ENCODE data around the gene AAMP.
A peak's percentile ranks its signal among the peaks of the same experiment; 100 is the strongest.

AAMP gene

GRCh38 chr2:218260742-218261422 is 9.1 kb downstream of the AAMP start, which contains the start of gene GPBAR1:
Gene GPBAR1, plus strand, starts transcription at chr2:218261015. Its CDS starts 1,710 bp downstream, at chr2:218262725.
- peak within 1 kb of the TSS; percentile 80 for H3K9ac ChIP-seq (ENCODE audit: low read length)
- peak within 1 kb of the TSS; percentile 95 for H4K91ac ChIP-seq (ENCODE audit: low read length)
- peak within 1 kb of the TSS; percentile 30 to 90 for H3K18ac ChIP-seq (ENCODE audit: low read depth in 1 of 2, low read length in 2 of 2)
- H3K4me3 ChIP-seq (ENCODE audit: insufficient read depth in 1 of 2, low read depth in 1 of 2, low read length in 2 of 2), result peak within 1 kb of the TSS in 1 of 2 experiments; percentile 52
- H3K27ac ChIP-seq (ENCODE audit: low read length, poor library complexity, severe bottlenecking), result no peak within 1 kb of the TSS
- H2BK12ac ChIP-seq (ENCODE audit: low read length in 2 of 2), result peak within 1 kb of the TSS; percentile 94 to 95
- no peaks in the 10 kb centered on the region for H3K27me3 ChIP-seq (ENCODE audit: control insufficient read depth in 1 of 2, insufficient read depth in 1 of 2, low read length in 2 of 2)
- peak within 1 kb of the TSS; percentile 52 to 54 for H3K4ac ChIP-seq (ENCODE audit: low read depth in 1 of 2, low read length in 2 of 2)
- peak within 1 kb of the TSS; percentile 62 for H2BK15ac ChIP-seq (ENCODE audit: low read depth, poor library complexity, severe bottlenecking)
- H2BK5ac ChIP-seq (ENCODE audit: low read depth, low read length, poor library complexity, severe bottlenecking), result no peak within 1 kb of the TSS
- H2AK5ac ChIP-seq (ENCODE audit: low read length, severe bottlenecking), result peak within 1 kb of the TSS; percentile 55
- peak; percentile 37 for DNase-seq
- peaks cover 43 to 55% of the 10 kb centered on the region in 2 experiments for H3K36me3 ChIP-seq (ENCODE audit: control insufficient read depth in 1 of 2, insufficient read depth in 2 of 2, low read depth in 1 of 2, low read length in 2 of 2)
- H3K4me2 ChIP-seq (ENCODE audit: low read length, poor library complexity, severe bottlenecking), result no peak within 1 kb of the TSS
- 72% methylated on average over 8 of the region's 10 CpGs for WGBS
- peaks cover 16% of the 10 kb centered on the region for H3K79me1 ChIP-seq (replicated peaks; ENCODE audit: low read length, poor library complexity, severe bottlenecking)
- H4K8ac ChIP-seq (ENCODE audit: low read length), result peak within 1 kb of the TSS; percentile 93
- no peak within 1 kb of the TSS for H2AFZ ChIP-seq (ENCODE audit: low read depth, low read length)
- peak within 1 kb of the TSS; percentile 74 for H2BK120ac ChIP-seq (ENCODE audit: low read depth, low read length)
- peak within 1 kb of the TSS in 1 of 2 experiments; percentile 47 for H3K23ac ChIP-seq (ENCODE audit: low read length in 2 of 2)
- no peak within 1 kb of the TSS for H3K14ac ChIP-seq (ENCODE audit: low read length in 2 of 2)
- H3K9me3 ChIP-seq (ENCODE audit: control insufficient read depth, low read length), result no peaks in the 10 kb centered on the region
- H3K4me1 ChIP-seq (ENCODE audit: control insufficient read depth, insufficient read depth, low read depth, low read length), result peaks cover 35% of the 10 kb centered on the region

GRCh38 chr2:218260166-218260565 is 9.8 kb downstream of the AAMP start:
- Histone ChIP-seq H3K9me3 (ENCODE audit: control insufficient read depth, low read length) (no peaks in the 10 kb centered on the region), H2BK5ac (ENCODE audit: low read depth, low read length, poor library complexity, severe bottlenecking) (no peak overlapping the region), H3K18ac (ENCODE audit: low read depth in 1 of 2, low read length in 2 of 2) (peak overlapping the region; percentile 22 to 90), H3K4ac (ENCODE audit: low read depth in 1 of 2, low read length in 2 of 2) (peak overlapping the region; percentile 10 to 54), H3K23ac (ENCODE audit: low read length in 2 of 2) (no peak overlapping the region), H4K91ac (ENCODE audit: low read length) (peak overlapping the region; percentile 25), H4K8ac (ENCODE audit: low read length) (peak overlapping the region; percentile 93), H3K14ac (ENCODE audit: low read length in 2 of 2) (no peak overlapping the region), H3K9ac (ENCODE audit: low read length) (peak overlapping the region; percentile 80), H2AFZ (ENCODE audit: low read depth, low read length) (no peak overlapping the region), H3K79me1 (replicated peaks; ENCODE audit: low read length, poor library complexity, severe bottlenecking) (peaks cover 9% of the 10 kb centered on the region), H2BK15ac (ENCODE audit: low read depth, poor library complexity, severe bottlenecking) (no peak overlapping the region), H3K36me3 (ENCODE audit: control insufficient read depth in 1 of 2, insufficient read depth in 2 of 2, low read depth in 1 of 2, low read length in 2 of 2) (peaks cover 43 to 48% of the 10 kb centered on the region in 2 experiments), H3K27me3 (ENCODE audit: control insufficient read depth in 1 of 2, insufficient read depth in 1 of 2, low read length in 2 of 2) (no peaks in the 10 kb centered on the region), H2BK120ac (ENCODE audit: low read depth, low read length) (peak overlapping the region; percentile 74), H3K4me2 (ENCODE audit: low read length, poor library complexity, severe bottlenecking) (no peak overlapping the region), H3K27ac (ENCODE audit: low read length, poor library complexity, severe bottlenecking) (no peak overlapping the region), H3K4me1 (ENCODE audit: control insufficient read depth, insufficient read depth, low read depth, low read length) (peaks cover 35% of the 10 kb centered on the region), H2AK5ac (ENCODE audit: low read length, severe bottlenecking) (peak overlapping the region; percentile 55), H2BK12ac (ENCODE audit: low read length in 2 of 2) (peak overlapping the region; percentile 94 to 95), H3K4me3 (ENCODE audit: insufficient read depth in 1 of 2, low read depth in 1 of 2, low read length in 2 of 2) (no peak overlapping the region)
- WGBS, result 99% methylated on average over 5 of the region's 5 CpGs
- no peak for DNase-seq

DNA sequence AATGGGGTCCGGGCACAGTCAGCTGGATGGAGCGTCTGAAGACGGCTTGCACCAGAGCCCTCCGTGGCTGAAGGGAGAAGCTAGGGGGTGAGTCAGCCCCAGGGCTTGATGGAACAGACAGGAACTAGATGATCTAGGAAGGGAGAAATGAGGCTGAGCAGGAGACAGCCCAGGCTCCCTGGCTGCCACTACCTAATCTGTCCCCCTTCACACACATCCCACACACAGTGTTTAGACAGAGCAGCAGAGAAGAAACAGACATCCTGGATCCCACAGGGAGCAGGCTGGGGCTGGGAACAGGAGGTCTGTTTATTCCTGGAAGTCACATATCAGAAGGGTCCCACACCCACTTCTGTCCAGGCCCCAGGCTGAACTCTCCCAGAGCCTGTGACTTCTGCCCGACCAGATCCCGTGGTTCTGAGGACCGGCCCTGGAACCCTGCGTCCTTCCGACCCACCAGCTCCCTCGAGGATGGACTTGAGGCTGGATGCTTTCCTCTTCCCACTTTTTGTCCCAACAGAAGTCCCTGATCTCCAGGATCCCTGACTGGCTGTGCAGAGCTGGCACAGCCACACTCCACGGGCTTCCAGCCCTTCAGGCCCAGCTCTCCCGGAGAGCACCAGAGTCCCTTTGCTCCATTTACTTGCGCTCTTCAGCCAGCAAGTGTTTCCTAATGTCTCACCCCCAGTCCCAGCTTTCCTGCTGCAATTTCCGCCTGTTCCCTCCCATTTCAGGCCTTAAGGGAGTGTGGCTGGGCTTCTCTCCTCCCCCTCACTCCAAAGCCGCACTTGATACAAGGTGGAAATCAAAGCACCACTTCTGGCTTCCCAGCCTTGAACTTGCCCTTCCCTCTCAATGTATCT is 10.6 kb downstream of the AAMP start:
- Histone ChIP-seq H2AFZ (ENCODE audit: low read depth, low read length) (no peak overlapping the region), H3K9ac (ENCODE audit: low read length) (peak overlapping the region; percentile 80), H4K8ac (ENCODE audit: low read length) (peak overlapping the region; percentile 93), H2BK15ac (ENCODE audit: low read depth, poor library complexity, severe bottlenecking) (peak overlapping the region; percentile 44), H3K4ac (ENCODE audit: low read depth in 1 of 2, low read length in 2 of 2) (peak overlapping the region; percentile 45 to 68), H3K4me1 (ENCODE audit: control insufficient read depth, insufficient read depth, low read depth, low read length) (peaks cover 35% of the 10 kb centered on the region), H3K79me1 (replicated peaks; ENCODE audit: low read length, poor library complexity, severe bottlenecking) (peaks cover 6% of the 10 kb centered on the region), H3K18ac (ENCODE audit: low read depth in 1 of 2, low read length in 2 of 2) (peak overlapping the region; percentile 67 to 97), H2AK5ac (ENCODE audit: low read length, severe bottlenecking) (peak overlapping the region; percentile 29), H3K27ac (ENCODE audit: low read length, poor library complexity, severe bottlenecking) (peak overlapping the region; percentile 22), H3K23ac (ENCODE audit: low read length in 2 of 2) (no peak overlapping the region), H3K36me3 (ENCODE audit: control insufficient read depth in 1 of 2, insufficient read depth in 2 of 2, low read depth in 1 of 2, low read length in 2 of 2) (peaks cover 43 to 45% of the 10 kb centered on the region in 2 experiments), H2BK12ac (ENCODE audit: low read length in 2 of 2) (peak overlapping the region; percentile 40 to 65), H2BK5ac (ENCODE audit: low read depth, low read length, poor library complexity, severe bottlenecking) (no peak overlapping the region), H3K4me2 (ENCODE audit: low read length, poor library complexity, severe bottlenecking) (no peak overlapping the region), H3K4me3 (ENCODE audit: insufficient read depth in 1 of 2, low read depth in 1 of 2, low read length in 2 of 2) (peak overlapping the region in 1 of 2 experiments; percentile 52), H3K14ac (ENCODE audit: low read length in 2 of 2) (no peak overlapping the region), H2BK120ac (ENCODE audit: low read depth, low read length) (peak overlapping the region; percentile 71), H3K9me3 (ENCODE audit: control insufficient read depth, low read length) (no peaks in the 10 kb centered on the region), H4K91ac (ENCODE audit: low read length) (peak overlapping the region; percentile 84), H3K27me3 (ENCODE audit: control insufficient read depth in 1 of 2, insufficient read depth in 1 of 2, low read length in 2 of 2) (no peaks in the 10 kb centered on the region)
- 16% methylated on average over 13 of the region's 15 CpGs for WGBS
- peak; percentile 98 for DNase-seq
